HFF-Myc (cell line): ENCODE data around the gene HOXD11.

ENCODE experiments used
- DNase-seq: peaks from one replicate; pipeline ENCODE4 v3.0.0-alpha.2; 2011; ENCODE audit warnings: low read depth; ENCODE audit errors: extremely low read depth
- H3K4me3 ChIP-seq: replicated peaks from 2 replicates; pipeline ENCODE4 v1.5.1; 2011; ENCODE audit warnings: low read depth, mild to moderate bottlenecking, control low read depth, low read length
- TF ChIP-seq, protein P1 (sequence below): IDR thresholded peaks from 2 replicates; pipeline ENCODE4 v1.5.1; 2012; ENCODE audit warnings: mild to moderate bottlenecking, low read depth, low read length, control low read depth; ENCODE audit errors: missing control alignments

HOXD11 gene

DNA sequence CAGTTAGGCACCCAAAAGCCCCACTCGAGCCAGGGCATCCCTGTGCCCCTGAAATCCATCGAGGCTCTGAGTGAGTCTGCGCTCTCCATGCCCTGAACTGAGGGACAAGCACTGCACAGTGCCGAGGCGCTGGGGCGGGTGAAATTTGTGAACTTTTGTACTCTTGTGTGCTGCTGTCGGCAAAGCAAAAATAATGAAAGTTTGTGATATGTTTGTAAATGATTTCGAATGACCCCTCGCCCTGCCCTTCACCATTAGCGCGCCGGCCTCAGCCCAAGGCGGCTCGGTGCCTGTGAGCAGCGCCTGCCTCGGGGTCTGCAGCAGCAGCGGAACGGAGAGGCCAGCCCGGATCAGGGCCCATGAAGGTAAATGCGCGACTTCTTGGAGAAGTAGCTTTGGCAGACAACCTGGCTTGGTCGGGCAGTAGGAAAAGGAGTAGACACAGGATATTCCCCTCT is 42.4 kb downstream of the HOXD11 start:
- DNase-seq = no peak
- TF ChIP-seq, protein P1, sequence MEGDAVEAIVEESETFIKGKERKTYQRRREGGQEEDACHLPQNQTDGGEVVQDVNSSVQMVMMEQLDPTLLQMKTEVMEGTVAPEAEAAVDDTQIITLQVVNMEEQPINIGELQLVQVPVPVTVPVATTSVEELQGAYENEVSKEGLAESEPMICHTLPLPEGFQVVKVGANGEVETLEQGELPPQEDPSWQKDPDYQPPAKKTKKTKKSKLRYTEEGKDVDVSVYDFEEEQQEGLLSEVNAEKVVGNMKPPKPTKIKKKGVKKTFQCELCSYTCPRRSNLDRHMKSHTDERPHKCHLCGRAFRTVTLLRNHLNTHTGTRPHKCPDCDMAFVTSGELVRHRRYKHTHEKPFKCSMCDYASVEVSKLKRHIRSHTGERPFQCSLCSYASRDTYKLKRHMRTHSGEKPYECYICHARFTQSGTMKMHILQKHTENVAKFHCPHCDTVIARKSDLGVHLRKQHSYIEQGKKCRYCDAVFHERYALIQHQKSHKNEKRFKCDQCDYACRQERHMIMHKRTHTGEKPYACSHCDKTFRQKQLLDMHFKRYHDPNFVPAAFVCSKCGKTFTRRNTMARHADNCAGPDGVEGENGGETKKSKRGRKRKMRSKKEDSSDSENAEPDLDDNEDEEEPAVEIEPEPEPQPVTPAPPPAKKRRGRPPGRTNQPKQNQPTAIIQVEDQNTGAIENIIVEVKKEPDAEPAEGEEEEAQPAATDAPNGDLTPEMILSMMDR = no peak

DNA sequence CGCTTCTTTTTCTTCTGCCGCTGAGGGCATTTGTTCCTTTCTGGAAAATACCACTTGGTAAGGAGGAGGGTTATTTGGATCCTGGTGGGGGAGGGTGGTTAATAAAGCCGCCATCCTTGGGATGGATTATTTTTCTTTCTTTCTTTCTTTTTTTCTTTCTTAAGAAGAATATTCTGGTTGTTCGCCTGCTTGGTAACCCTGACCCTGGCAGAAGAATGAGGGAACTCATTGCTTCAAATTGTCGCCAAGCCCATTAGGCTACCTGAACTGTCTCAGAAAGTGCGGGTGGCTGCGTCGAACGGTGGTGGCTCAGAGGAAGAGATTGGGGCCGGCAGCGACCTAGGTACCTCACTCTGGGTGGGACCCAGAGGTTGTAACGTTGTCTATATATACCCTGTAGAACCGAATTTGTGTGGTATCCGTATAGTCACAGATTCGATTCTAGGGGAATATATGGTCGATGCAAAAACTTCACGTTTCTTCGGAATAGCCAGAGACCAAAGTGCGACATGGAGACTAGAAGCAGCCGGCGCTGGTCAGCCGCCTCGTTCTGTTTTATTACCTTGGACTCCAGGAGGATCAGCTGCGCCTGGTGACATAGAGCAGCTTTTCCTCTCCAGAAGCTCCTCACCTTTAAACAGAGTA is 43.0 kb downstream of the HOXD11 start:
- no peak for DNase-seq
- no peak overlapping the region for H3K4me3 ChIP-seq
- TF ChIP-seq, protein P1 = no peak

More for the DNA sequence above, 42.4 kb downstream of the HOXD11 start:
- H3K4me3 ChIP-seq = no peak overlapping the region

DNA sequence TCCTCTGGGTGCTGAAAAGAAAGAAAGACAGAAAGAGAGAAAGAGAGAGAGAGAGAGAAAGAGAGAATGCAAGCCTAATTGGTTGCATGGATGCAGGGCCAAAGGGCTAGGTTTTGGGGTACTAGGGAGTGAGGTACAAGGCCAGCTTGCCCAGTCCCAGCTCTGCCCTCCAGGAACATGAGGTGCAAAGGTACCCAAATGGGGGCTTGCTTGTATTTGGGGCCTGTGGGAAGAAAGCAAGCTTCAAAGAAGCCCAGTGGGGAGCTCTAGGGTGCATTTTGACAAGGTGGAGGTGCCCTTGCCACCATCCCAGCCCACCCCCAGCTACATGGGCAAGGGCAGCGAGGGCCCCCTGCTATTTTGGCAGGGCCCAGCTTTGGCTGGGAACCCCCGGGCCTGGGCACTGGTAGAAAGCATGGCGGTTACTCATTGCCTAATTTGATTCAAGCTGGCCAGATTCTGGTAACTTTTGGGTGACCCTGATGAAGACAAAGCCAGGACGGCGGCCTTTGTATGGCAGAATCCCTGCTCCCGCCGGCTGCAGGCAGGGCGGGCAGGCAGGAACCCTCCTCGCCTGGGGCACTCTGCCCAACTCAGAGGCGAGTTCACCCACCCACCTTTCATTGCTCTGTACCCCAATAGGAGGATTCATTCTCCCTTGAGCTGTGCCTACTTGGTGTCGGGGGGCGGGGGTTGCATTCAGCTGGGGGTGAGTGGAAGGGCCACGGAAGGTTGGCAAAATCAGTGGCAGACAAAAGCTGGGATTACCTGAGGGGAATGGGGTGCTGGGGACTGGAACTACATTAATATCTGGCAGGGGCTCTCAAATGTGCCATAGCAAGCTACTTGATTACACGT is 43.7 kb downstream of the HOXD11 start:
- H3K4me3 ChIP-seq = no peak overlapping the region
- no peak for DNase-seq
- TF ChIP-seq, protein P1 = no peak

DNA sequence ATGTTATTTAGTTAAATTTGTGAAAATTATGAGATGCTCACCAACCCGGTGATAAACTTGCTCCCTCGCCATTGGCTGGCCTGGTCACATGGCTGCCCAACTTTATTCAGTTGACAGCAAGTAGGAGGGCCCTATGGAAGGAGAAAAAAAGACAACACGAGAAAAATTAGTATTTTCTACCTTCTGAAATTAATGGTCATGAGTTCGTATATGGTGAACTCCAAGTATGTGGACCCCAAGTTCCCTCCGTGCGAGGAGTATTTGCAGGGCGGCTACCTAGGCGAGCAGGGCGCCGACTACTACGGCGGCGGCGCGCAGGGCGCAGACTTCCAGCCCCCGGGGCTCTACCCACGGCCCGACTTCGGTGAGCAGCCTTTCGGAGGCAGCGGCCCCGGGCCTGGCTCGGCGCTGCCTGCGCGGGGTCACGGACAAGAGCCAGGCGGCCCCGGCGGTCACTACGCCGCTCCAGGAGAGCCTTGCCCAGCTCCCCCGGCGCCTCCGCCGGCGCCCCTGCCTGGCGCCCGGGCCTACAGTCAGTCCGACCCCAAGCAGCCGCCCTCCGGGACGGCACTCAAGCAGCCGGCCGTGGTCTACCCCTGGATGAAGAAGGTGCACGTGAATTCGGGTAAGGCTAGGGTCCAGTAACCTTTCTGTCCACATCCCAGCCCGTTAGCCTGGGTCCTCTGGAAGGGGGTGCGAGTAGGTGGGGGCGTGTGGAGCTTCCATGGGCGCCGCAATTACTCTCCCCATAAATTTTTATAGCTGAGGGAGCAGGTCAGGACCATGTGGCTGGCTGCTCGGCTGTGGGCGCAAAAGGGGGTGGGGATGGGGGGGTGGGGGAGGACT is 44.6 kb downstream of the HOXD11 start, which contains the start of gene HOXD4:
Gene HOXD4 (plus strand): TSS at position 109 of the 846 bp plus-strand sequence. CDS start 84 bp downstream, at position 193.
- no peak within 1 kb of the TSS for H3K4me3 ChIP-seq
- DNase-seq = no peak

DNA sequence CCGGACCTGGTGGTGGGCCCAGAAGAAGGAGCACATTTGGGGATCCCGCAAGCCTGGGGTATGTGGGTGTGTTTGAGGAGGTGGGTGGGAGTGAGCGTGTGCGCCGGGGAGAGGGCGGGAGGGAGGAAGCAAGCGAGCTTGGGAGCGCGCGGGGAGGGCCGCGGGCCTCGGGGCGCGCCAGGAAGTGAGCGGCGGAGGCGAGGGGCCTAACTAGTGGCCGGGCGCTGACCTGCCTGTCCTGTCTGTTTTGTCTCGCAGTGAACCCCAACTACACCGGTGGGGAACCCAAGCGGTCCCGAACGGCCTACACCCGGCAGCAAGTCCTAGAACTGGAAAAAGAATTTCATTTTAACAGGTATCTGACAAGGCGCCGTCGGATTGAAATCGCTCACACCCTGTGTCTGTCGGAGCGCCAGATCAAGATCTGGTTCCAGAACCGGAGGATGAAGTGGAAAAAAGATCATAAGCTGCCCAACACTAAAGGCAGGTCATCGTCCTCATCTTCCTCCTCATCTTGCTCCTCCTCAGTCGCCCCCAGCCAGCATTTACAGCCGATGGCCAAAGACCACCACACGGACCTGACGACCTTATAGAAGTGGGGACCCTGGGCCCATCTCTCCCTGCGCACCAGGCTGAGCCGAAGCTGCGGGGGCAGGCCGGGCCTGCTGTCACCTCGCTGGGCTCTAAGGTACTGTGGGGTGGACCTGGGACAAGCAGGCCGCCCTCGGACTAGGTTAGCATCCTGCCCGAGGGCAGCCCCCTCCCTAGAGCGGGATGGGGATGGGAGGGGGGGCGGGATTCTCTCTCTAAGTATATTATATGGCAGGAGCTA is 45.5 kb downstream of the HOXD11 start:
- no peak overlapping the region for H3K4me3 ChIP-seq
- DNase-seq = no peak
- TF ChIP-seq, protein P1 = no peak

More for the DNA sequence above, 44.6 kb downstream of the HOXD11 start, which contains the start of gene HOXD4:
- TF ChIP-seq, protein P1 = no peak
